Cardiac septum (tissue), 1 donor: ENCODE results near the gene POLD1. TPM values are rescaled to one million over a fixed set of nuclear protein-coding genes. Genes with fewer than 3 reads are reported as not detected.
"Not testable (repeated sequence)": the region's sequence is repeated elsewhere in the genome, so short reads cannot be mapped to it uniquely, and the experiment has no call there.

Experiments
- DNase-seq: peaks from one replicate; pipeline ENCODE4 v3.0.0-alpha.2; 2020; ENCODE audit warnings: low spot score
- intact Hi-C: fragments of 100-400 bp; cut with DNase I; formaldehyde crosslinking; loops from one replicate; pipeline ENCODE4 v1.14.0; 2022
- total RNA-seq: library from RNA; stranded (reverse); fragmentation: NEBNext Ultra II Directional; extraction: Animal tissue kit (Norgen Biotek cat#: 25700); gene quantifications from one replicate; pipeline ENCODE4 v1.2.1, GENCODE V29; 2021
- donor health status: DM: no; HTN: no; CAD: no.

POLD1 gene
- total RNA-seq, 1 donor from 2014 or later: 8.0 TPM

DNA sequence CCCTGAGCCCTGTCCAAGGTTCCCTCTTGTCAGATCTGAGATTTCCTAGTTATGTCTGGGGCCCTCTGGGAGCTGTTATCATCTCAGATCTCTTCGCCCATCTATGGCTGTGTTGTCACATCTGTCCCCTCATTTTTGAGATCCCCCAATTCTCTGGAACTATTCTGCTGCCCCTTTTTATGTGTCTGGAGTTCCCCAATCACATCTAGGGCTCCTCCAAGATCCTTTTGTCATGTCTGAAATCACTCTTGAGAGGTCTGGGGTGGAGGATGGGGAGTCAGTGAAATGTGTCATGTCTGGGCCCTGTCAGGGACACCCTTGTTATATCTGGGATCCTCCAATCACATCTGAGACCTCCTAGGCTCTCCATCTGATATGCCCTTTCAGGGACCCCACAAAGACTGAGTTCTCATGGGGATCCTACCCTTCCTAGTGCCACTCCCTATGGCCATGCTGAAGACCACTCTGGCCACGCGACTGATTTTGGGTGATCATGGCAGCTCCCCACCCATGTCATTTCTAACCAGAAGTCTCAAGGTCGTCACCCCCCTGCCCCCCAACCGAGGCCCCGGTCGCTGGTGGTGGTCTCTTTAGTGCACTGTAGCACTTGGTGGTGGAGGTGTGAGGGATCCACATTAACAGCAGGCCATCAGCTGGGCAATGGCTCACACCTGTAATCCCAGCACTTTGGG is 44.8 kb downstream of the POLD1 start:
- intact Hi-C loops: no loop called here
- DNase-seq: no peak

DNA sequence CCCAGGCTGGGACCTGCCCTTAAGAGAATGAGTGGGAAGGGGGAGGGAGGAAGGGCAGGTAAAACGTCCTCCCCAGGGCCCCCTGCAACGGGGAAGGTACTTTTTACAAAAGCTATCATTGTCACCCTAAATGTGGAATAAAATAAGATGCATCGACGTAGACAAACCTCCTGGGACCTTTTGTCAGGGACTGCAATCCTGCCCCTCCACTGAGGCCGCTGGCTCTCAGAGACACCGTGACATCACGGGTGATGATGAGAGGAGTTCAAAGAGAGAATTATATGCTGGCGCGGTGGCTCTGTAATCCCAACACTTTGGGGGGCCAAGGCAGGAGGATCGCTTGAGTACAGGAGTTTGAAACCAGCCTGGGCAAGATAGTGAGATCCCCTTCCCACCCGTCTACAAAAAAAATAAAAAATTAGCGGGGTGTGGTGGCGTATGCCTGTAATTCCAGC is 46.8 kb downstream of the POLD1 start:
- DNase-seq: no peak
- intact Hi-C loops: no loop called here

DNA sequence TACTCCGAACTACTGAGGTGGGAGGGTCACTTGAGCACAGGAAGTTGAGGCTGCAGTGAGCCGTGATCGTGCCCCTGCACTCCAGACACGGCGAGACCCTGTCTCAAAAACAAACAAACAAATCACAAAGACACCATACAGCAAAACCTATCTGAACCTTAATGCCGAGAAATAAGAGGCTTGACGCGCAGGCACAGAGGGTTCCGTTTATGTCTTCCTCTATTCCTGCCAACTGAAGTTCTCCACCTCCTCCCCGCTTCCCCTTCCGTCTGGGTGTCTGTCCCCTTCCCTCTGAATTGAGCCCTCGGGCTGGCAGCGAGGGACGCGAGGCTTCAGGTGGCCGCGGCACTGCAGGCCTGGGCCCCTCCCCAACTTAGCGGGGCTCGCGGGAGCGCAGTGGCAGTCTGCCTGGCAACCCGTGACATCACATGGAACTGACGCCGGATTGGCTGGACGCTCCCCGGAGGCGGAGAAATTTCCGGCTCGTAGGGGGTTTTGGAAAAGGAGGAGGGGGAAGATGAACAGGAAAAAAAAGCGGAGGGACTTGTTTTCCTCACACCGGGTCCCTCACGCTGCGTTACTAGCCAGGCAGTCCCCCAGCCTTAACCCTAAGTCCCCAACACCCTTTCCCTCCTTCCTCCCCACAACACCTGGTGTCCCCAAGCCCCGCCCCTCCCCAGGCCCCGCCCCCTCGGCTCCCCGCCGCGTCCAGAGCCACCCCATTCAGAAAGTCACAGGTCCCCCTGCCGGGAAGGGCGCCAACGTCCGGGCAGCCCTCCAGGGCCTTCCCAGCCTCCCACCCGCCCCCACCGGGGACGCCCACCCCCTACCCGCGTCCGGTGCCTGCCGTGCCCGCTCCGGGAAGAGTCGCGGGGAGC is 47.4 kb downstream of the POLD1 start:
- DNase-seq: peak; percentile 94
- intact Hi-C loops: no loop called here

DNA sequence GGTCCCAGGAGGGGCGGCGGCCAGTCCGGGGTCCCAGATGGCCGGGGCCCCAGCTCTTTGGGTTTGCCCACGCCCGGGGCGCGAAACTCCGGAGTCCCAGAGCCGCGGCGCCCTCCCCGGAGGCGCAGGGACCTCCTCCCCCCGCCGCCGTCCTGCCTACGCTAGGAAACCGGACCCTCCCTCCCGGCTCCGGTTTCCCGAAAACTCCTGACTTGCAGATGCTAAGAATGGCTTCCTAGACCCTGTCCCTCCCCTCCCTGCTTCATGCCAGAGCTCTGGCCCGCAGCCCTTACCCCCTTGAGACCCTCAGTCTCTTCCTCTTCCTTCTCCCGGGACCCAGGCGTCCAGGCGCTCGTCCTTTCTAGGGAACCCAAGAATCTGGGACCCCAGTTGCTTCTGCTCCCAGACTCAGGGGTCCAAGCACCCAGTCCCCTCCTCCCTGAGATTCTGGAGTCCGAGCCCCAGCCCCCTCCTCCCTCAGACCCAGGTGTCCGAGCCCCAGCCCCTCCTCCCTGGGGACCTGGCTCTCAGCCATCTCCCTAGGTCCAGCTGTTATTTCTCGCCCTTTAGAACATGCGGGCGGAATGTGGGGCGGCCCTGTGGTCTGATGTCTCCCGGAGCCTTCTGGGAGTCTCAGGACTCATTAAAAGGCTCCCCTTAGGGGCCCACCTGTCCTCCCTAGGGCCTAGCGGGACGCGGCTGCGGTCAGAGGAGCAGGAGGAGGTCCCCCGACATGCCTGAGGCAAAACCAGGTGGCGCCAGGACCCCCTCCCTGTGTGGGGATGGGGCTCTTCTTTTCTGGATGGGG is 48.3 kb downstream of the POLD1 start, which contains the start of gene MYBPC2:
MYBPC2 (plus strand) TSS at position 672 of the 808 bp plus-strand sequence; CDS start at position 734, 62 bp downstream.
- intact Hi-C loops: no loop called here
- no peak for DNase-seq

DNA sequence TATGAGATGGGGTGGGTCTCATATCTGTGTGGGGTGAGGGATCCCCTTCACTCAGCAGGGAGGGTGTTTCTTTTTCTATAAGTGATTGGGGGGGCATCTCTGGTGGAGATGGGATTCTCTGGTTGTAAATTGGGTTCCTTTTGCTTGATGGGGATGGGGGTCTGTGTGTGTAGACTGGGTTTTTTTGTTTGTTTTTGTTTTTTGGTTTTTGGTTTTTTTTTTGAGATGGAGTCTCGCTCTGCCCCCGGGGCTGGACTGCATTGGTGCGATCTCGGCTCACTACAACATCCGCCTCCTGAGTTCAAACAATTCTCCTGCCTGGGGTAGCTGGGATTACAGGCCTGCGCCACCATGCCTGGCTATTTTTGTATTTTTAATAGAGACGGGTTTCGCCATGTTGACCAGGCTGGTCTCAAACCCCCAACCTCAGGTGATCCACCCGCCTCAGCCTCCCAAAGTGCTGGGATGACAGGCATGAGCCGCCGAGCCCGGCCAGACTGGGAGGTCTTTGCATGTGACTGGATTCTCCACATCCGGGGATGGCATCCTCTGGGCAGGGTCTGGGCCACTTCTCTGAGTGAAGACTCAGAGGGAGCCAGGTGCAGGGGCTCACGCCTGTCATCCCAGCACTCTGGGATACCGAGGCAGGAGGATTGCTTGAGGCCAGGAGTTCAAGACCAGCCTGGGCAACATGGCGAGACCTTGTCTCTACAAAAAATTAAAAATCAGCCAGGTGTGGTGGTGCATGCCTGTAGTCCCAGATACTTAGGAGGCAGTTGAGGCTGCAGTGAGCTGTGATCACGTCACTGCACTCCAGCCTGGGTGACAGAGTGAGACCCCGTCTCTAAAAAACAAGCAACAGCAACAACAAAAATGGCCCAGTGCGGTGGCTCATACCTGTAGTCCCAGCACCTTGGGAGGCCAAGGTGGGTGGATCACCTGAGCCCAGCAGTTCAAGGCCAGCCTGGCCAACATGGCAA is 49.3 kb downstream of the POLD1 start:
- DNase-seq: no peak
- intact Hi-C loops: no loop called here

DNA sequence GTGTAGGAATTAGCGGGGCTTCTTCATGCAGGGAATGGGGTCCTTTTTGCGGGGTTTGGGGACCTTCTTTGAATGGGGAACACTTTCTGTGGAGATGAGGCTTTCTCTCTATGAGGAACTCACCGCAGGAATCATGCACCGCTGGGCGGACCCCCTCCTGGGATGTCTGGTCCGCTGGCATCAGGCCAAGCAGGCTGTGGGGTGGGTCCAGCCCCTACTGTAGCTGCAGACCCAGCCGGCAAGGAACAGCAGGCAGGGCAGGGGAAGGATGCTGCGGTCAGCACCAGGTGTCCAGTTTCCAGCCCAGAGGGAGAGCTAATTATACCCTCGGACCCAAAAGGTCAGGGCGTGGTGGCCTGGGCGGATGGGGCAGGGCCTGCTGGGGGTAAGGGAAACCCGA is 50.4 kb downstream of the POLD1 start:
- intact Hi-C loops: no loop called here
- no peak for DNase-seq

DNA sequence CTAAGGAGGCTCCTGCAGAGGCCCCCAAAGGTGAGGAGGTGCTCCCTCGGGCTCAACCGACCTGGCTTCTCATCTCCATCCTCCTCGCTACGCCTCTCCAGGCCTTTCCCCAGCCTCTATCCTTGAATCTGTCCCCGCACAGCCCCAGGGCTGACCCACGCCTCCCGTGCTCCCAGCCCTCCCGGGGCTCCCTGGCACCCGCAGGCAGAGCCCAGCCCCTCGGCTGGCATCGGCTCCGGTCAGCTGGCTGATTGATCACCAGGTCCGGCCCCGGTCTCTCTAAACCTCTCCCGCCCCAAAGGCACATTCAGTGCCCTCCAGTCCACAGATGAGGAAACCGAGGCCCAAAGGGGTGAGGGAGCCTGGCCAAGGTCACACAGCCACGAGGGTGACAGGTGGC is 51.1 kb downstream of the POLD1 start:
- DNase-seq: no peak
- intact Hi-C loops: no loop called here

DNA sequence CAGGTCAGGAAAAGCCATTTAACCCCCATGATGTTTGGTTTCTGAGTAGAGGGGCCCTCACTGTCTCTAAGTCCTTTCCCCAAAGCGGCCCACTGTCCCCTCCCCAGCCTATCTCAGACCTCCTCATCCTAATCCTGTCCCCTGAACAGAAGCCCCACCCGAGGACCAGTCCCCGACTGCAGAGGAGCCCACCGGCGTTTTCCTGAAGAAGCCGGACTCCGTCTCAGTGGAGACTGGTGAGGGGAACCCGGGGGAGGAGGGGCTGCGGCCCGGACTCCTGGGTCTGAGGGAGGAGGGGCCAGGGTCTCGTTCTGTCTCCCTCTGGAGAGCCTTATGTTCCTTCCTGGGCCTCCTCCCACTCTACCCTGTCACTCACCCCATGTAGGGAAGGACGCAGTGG is 51.5 kb downstream of the POLD1 start:
- no peak for DNase-seq
- intact Hi-C loops: no loop called here

DNA sequence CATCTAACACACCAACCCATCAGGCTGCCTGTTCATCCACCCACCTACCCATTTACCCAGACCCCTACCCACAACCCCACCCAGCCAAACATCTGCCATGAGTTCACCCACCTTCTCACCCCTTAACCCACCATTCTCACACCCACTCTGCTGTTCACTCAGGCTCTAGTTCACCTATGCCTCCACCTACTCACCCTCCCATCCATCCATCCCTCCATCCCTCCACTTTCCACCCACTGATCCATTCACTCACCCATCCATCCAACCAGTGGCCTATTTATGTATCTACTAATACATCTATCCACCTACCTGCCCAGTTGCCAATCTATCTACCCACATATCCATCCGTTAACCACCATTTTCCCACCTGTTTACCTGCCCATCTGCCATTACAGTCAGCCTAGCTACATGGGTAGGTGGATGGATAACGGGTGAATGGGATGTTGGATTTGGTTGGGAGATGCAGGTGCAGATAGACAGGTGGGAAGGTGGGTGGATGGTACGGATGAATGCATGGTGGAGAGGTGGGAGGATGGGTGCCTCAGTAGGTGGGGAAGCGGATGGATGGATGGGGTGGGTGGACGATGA is 53.8 kb downstream of the POLD1 start:
- no peak for DNase-seq
- intact Hi-C loops: no loop called here

DNA sequence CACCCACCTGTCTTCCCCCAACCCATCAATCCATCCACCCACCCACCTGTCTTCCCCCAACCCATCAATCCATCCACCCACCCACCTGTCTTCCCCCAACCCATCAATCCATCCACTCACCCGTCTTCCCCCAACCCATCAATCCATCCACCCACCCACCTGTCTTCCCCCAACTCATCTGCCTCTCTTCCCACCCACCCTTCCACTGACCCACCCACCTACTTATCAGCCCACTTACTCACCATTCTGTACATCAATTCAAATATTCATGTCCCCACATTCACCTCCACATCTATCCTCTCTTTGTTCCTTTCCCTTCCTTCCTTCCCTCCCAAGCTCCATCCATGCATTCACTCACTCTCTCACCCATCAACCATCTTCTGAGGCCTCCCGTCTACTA is 55.0 kb downstream of the POLD1 start:
- not testable (repeated sequence) for DNase-seq

DNA sequence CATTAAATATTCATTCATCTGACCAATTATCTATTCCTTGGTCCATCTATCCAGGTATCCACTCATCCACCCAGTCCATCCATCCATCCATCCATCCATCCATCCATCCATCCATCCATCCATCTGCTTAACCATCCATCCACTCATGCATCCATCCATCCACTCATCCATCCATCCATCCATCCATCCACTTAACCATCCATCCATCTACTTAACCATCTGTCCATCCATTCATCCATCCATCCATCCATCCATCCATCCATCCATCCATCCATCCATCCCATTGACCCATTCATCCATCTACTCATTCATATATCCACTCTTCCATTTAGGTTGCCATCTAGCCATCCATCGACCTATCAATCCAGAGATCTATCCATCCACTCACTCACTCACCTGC is 59.9 kb downstream of the POLD1 start:
- DNase-seq: no peak
- intact Hi-C loops: no loop called here

More for the DNA sequence above, 55.0 kb downstream of the POLD1 start:
- intact Hi-C loops: not testable (repeated sequence)

DNA sequence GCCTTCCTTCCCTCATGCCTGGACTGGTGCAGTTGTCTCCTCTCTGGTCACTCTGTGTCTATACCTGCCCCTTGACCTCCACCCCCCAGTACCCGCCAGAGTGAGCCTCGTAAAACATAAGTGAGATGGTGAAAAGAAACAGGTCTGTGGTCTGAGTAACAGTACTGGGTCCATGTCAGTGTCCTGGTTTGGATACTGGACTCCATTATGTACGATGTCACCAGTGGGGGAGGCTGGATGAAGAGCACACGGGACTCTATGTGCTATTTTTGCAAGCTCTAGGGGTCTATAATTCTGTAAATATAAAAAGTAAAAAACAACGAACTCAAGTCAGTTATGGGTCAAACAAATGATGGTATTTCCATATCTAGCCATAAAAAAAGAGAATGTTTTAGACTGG is 62.9 kb downstream of the POLD1 start:
- DNase-seq: no peak
- intact Hi-C loops: no loop called here

DNA sequence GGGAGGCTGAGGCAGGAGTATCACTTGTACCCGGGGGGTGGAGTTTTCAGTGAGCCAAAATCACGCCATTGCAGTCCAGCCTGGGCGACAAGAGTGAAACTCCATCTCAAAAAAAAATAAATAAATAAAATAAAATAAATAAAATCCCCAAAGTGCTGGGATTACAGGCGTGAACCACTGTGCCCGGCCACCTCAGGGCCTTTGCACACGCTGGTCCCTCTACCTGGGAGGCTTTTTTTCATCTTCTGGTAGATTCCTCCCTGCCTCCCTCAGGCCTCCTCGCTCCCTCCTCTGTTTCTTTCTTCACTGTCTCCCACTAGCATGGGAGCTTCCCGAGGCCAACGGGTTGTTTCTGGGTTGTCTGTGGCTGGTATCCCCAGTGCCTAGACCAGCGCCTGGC is 63.6 kb downstream of the POLD1 start:
- DNase-seq: no peak
- intact Hi-C loops: no loop called here

DNA sequence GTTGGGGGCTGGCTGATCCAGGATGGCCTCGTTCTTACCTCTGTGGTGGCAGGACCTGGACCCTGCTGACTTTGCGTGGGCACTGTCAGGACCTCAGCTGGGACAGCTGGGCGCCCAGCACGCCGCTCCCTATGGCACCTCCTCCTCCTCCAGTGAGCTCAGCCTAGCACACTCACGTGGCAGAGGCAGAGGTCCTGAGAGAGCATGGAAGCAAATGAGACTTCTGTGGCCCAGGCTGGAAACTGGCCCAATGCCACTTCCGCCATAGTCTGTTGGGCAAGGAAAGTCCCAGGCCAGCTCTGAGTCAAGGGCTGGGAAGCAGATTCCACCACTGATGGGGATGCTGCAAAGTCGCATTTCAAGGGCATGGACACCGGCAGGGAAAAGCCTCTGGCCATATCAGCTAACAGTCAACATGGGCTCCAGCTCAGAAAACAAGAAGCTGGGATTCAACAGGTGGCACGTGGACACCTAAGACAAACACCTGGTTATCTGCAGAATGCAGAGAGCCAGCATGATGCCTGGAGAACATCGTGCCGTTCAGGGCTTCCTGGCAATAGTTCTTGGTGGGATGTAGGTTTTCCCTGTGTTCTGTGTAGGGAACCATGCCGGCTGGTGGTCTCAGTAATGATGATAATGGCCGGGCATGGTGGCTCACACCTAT is 65.2 kb downstream of the POLD1 start:
- intact Hi-C loops: no loop called here
- no peak for DNase-seq

DNA sequence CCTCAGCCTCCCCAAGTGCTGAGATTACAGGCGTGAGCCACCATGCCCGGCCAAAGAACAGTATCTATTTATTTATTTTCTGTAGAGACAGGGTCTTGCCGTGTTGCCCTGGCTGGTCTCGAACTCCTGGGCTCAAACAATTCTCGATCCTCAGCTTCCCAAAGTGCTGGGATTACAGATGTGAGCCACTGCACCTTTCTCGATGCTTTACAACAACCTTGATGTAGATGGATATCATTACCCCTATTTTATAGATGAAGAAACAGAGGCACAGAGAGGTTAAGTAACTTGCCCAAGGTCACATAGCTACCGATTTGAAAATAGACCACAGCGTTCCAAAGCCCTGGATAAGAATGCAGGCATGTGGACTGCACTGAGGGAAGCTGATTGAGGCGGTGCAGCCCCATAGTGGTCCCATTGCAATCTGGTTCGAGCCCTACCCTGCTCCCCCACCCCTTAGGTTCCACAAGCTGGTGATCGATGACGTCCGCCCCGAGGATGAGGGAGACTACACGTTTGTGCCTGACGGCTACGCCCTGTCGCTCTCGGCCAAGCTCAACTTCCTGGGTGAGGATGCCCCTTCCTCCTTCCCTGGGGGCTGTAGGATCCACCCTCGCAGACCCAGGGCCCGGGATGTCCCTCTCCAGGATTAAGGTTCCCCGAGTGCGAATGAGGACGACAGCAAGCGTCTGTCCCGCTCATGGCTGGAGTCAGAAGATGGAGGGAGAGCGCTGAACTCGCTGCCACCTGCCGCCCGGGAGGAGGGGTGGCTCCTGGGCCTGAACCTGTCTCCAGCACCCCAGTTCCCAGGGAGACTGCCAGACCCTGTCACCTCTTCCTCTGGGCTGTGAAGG is 66.4 kb downstream of the POLD1 start:
- DNase-seq: no peak
- intact Hi-C loops: no loop called here

DNA sequence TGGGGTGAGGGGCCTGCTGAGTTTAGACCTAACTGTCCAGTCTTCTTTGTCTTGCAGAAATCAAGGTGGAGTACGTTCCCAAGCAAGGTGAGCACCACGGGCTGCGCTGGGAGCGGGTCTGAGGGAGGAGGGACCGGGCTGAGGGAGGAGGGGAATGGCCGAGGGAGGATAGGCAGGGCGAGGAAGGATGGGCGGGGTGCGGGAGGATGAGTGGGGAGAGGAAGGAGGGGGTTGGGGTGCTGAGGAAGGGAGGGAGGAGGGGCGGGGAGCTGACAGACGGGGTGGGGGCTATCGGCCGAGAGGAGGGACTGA is 67.0 kb downstream of the POLD1 start:
- DNase-seq: no peak
- intact Hi-C loops: no loop called here

DNA sequence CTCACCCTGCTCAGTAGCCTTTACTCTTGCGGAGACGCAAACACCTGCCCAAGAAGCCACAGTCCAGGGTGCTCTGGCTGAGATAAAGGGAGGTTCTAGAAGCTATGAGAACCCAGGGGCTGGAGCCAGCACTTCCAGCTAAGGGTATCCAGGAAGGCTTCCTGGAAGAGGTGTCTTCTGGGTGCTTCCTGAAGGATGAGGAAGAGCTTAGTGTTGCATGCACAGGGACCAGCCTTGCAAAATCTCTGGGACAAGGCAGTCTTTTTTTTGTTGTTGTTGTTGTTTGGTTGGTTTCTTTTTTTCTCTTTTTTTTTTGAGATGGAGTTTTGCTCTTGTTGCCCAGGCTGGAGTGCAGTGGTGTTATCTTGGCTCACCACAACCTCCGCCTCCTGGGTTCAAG is 69.1 kb downstream of the POLD1 start:
- no peak for DNase-seq
- intact Hi-C loops: no loop called here
